ENCODE results near the gene TRMT6.

The TRMT6 gene

GRCh38 chr20:5893621-5894020, 56.7 kb downstream of the TRMT6 start:
- no peak for DNase-seq

GRCh38 chr20:5893052-5893451, 57.3 kb downstream of the TRMT6 start:
- no peak for DNase-seq

- DNase-seq: no peak
Measured at GRCh38 chr20:5890773-5891441, 59.4 kb downstream of the TRMT6 start.

- DNase-seq: no peak
Measured at GRCh38 chr20:5888041-5888440, 62.3 kb downstream of the TRMT6 start.

GRCh38 chr20:5887386-5887785, 62.9 kb downstream of the TRMT6 start:
- peak; percentile 27 for DNase-seq

All from SHP77 treated with DMSO at 0.1 percent for 48 hours (cell line).